AG09309 (cell line): ENCODE data around the gene LRRC27.

Experiments used
- DNase-seq: peaks from one replicate; pipeline ENCODE4 v3.0.0-alpha.2; 2010; ENCODE audit warnings: low read depth
- H3K4me3 ChIP-seq: 2 replicates; pipeline ENCODE4 v1.5.1; 2011; ENCODE audit warnings: mild to moderate bottlenecking, low read depth, low read length, moderate library complexity; ENCODE audit not compliant: control insufficient read depth
- CTCF ChIP-seq: IDR thresholded peaks from 2 replicates; pipeline ENCODE4 v1.5.1; 2011; ENCODE audit warnings: mild to moderate bottlenecking, low read depth, low read length, inconsistent platforms; ENCODE audit not compliant: insufficient read depth, control insufficient read depth; ENCODE audit errors: missing control alignments

LRRC27 gene

GRCh38 chr10:132410056-132410778 is 78.2 kb downstream of the LRRC27 start:
- TF ChIP-seq CTCF = no peak
- no peak for DNase-seq
- H3K4me3 ChIP-seq = no peak overlapping the region

- no peak for TF ChIP-seq CTCF
- no peak overlapping the region for H3K4me3 ChIP-seq
- DNase-seq = no peak
Measured at GRCh38 chr10:132410779-132411532, 79.0 kb downstream of the LRRC27 start.

- no peak for TF ChIP-seq CTCF
- DNase-seq = no peak
- no peak overlapping the region for H3K4me3 ChIP-seq
Measured at GRCh38 chr10:132411561-132412253, 79.7 kb downstream of the LRRC27 start.

- DNase-seq = peak; percentile 40
- TF ChIP-seq CTCF = no peak
- no peak overlapping the region for H3K4me3 ChIP-seq
Measured at GRCh38 chr10:132412316-132413192, 80.6 kb downstream of the LRRC27 start.

GRCh38 chr10:132413226-132414205 is 81.5 kb downstream of the LRRC27 start:
- H3K4me3 ChIP-seq = no peak overlapping the region
- DNase-seq = no peak
- TF ChIP-seq CTCF = no peak
